IgD-negative memory B cell (primary cell): ENCODE data around the gene NCLN. TPM values are rescaled to one million over a fixed set of nuclear protein-coding genes. Genes with fewer than 3 reads are reported as not detected.
"Not testable (repeated sequence)": the region's sequence is repeated elsewhere in the genome, so short reads cannot be mapped to it uniquely, and the experiment has no call there.

ENCODE experiments used
- H3K27ac Mint-ChIP-seq, 3 donors: one replicate each; pipeline ENCODE4 v1.8.0; 2020 to 2022; ENCODE audit warnings: mild to moderate bottlenecking in 3 of 3, mixed read lengths in 3 of 3, moderate library complexity in 1 of 3
- H3K27me3 Mint-ChIP-seq: one replicate; pipeline ENCODE4 v1.8.0; 2021; ENCODE audit warnings: mixed read lengths
- H3K36me3 Mint-ChIP-seq: one replicate; pipeline ENCODE4 v1.8.0; 2020; ENCODE audit warnings: mild to moderate bottlenecking, mixed read lengths
- H3K4me1 Mint-ChIP-seq, 3 donors: one replicate each; pipeline ENCODE4 v1.8.0; 2020 to 2022; ENCODE audit warnings: mixed read lengths in 3 of 3, mild to moderate bottlenecking in 1 of 3
- H3K4me3 Mint-ChIP-seq, 4 donors: one replicate each; pipeline ENCODE4 v1.8.0; 2020 to 2022; ENCODE audit warnings: mild to moderate bottlenecking in 4 of 4, mixed read lengths in 4 of 4, moderate library complexity in 3 of 4
- H3K9me3 Mint-ChIP-seq, 3 donors: one replicate each; pipeline ENCODE4 v1.8.0; 2020 to 2021; ENCODE audit warnings: mixed read lengths in 3 of 3, mild to moderate bottlenecking in 1 of 3
- polyA plus RNA-seq: library from polyadenylated mRNA; unstranded; fragments of 300-500 nt; fragmentation: Illumina TruSeq; gene quantifications from one replicate; pipeline ENCODE4 v1.2.3, GENCODE V29; 2021

Gene NCLN
- polyA plus RNA-seq, 1 donor from 2014 or later: 29.9 TPM

- H3K4me1 Mint-ChIP-seq: peaks cover 0 to 4% (median 1%) of the 10 kb centered on the region in 3 donors
- H3K27ac Mint-ChIP-seq: no peak overlapping the region
- H3K9me3 Mint-ChIP-seq: no peaks in the 10 kb centered on the region
- H3K4me3 Mint-ChIP-seq: no peak overlapping the region
- H3K27me3 Mint-ChIP-seq: no peaks in the 10 kb centered on the region
- peaks cover 2% of the 10 kb centered on the region for H3K36me3 Mint-ChIP-seq
Measured at GRCh38 chr19:3208317-3209207, 22.8 kb downstream of the NCLN start.

DNA sequence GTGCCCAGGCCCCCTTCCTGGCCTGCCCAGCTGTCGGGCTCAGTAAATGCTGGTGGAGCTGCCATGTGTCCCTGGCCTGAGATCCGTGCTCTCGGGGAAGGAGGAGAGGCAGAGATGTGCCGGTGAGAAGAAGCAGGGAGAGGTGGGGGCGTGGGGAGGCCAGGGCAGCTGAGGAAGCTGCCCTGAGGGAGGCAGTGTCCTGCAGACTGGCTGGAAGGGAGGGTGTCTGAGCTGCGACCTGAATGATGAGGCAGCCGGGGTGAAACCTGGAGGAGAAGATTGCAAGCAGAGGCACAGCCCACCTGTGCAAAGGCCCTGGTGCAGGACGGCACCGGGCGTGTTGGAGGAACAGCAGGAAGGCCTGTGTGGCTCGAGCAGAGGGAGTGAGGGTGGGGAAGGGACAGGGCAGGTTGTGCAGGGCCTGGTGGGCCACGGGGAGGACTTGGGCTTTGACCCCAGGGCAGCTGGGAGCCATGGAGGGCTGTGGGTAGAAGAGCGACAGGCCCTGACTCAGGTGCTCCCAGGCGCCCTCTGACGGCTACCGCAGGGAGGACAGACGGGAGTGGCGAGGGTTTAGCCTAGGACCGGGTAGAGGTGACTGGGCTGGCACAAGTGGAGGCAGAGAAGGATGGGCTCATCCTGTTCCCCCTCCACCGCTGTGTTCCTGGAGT, 24.8 kb downstream of the NCLN start:
- H3K36me3 Mint-ChIP-seq: peaks cover 2% of the 10 kb centered on the region
- H3K4me1 Mint-ChIP-seq: peaks cover 1 to 4% (median 2%) of the 10 kb centered on the region in 3 donors
- H3K27me3 Mint-ChIP-seq: peaks cover 2% of the 10 kb centered on the region
- no peak overlapping the region for H3K4me3 Mint-ChIP-seq
- no peaks in the 10 kb centered on the region for H3K9me3 Mint-ChIP-seq
- peak overlapping the region in 1 of 3 donors; percentile 41 for H3K27ac Mint-ChIP-seq

- Mint-ChIP-seq H3K27ac (peak overlapping the region in 1 of 3 donors; percentile 41), H3K9me3 (no peaks in the 10 kb centered on the region), H3K4me1 (peaks cover 1 to 4% (median 2%) of the 10 kb centered on the region in 3 donors), H3K4me3 (no peak overlapping the region), H3K36me3 (peaks cover 2% of the 10 kb centered on the region), H3K27me3 (peaks cover 2% of the 10 kb centered on the region)
Measured at GRCh38 chr19:3211191-3211590, 25.5 kb downstream of the NCLN start.

DNA sequence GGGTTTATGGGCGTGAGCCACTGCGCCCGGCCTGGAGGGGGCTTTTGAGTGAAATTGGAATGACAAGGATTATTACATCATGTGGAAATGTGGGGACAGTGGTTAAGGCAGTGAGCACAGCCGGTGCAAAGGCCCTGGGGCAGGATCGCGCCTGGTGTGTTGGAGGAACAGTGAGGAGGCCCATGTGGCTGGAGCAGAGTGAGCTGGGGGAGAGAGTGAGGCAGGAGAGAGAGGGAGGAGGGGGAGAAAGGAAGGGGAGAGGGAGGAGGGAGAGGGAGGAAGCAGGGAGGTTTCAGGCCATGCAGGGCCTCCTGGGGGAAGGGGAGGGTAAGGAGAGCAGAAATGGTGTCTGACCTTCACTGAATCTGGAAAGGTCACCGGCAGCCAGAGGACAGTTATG, 27.4 kb downstream of the NCLN start:
- Mint-ChIP-seq H3K4me3 (peak overlapping the region in 2 of 4 donors; percentile 51 to 73), H3K27ac (no peak overlapping the region), H3K36me3 (peaks cover 2% of the 10 kb centered on the region), H3K4me1 (peaks cover 1 to 4% (median 2%) of the 10 kb centered on the region in 3 donors), H3K27me3 (peaks cover 2% of the 10 kb centered on the region), H3K9me3 (no peaks in the 10 kb centered on the region)

DNA sequence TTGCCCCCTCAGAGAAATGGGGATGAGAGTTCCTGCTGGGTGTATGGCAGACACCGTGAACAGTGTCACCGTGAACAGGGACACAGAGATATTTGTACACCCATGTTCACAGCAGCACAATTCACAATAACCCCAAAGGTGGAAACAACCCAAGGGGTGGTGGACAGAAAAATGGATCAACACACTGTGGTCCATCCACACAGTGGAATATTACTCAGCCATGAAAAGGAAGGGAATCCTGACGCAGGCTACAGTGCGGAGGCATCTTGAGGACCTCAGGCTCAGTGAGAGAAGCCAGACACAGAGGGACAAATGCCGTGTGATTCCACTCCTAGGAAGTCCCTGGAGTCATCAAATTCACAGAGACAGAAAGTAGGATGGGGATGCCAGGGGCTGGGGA, 31.1 kb downstream of the NCLN start:
- H3K9me3 Mint-ChIP-seq: no peaks in the 10 kb centered on the region
- H3K4me3 Mint-ChIP-seq: no peak overlapping the region
- H3K36me3 Mint-ChIP-seq: no peaks in the 10 kb centered on the region
- no peak overlapping the region for H3K27ac Mint-ChIP-seq
- H3K27me3 Mint-ChIP-seq: peaks cover 2% of the 10 kb centered on the region
- peaks cover 0 to 2% (median 1%) of the 10 kb centered on the region in 3 donors for H3K4me1 Mint-ChIP-seq

- H3K4me3 Mint-ChIP-seq: no peak overlapping the region
- no peak overlapping the region for H3K27ac Mint-ChIP-seq
- H3K27me3 Mint-ChIP-seq: peaks cover 3% of the 10 kb centered on the region
- H3K9me3 Mint-ChIP-seq: no peaks in the 10 kb centered on the region
- H3K36me3 Mint-ChIP-seq: no peaks in the 10 kb centered on the region
- H3K4me1 Mint-ChIP-seq: no peaks in the 10 kb centered on the region
Measured at GRCh38 chr19:3220576-3220975, 34.8 kb downstream of the NCLN start.

GRCh38 chr19:3221576-3221975, 35.8 kb downstream of the NCLN start:
- H3K27me3 Mint-ChIP-seq, H3K9me3 Mint-ChIP-seq, H3K4me3 Mint-ChIP-seq, H3K36me3 Mint-ChIP-seq, H3K4me1 Mint-ChIP-seq: not testable (repeated sequence)
- H3K27ac Mint-ChIP-seq: peak overlapping the region in 1 of 3 donors; percentile 50

DNA sequence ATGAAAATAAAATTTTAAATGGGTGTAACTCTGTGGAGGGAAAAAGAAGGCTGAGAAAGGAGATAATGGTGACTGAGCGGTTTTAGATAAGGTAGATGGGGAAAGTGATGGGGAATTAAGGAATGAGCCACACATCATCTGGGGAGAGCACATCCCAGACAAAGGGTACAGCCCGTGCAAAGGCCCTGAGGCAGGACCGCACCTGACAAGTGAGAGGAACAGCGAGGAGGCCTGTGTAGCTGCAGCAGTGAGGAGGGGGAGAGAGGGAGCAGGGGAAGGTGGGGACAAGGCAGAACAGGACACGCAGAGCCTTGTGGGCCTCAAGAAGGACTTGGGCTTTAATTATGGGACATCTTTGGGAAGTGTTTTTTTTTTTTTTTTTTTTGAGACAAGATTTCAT, 37.0 kb downstream of the NCLN start:
- Mint-ChIP-seq H3K36me3 (no peaks in the 10 kb centered on the region), H3K4me3 (no peak overlapping the region), H3K27me3 (peaks cover 17% of the 10 kb centered on the region), H3K27ac (no peak overlapping the region), H3K4me1 (peaks cover 0 to 1% (median 0%) of the 10 kb centered on the region in 3 donors), H3K9me3 (no peaks in the 10 kb centered on the region)

DNA sequence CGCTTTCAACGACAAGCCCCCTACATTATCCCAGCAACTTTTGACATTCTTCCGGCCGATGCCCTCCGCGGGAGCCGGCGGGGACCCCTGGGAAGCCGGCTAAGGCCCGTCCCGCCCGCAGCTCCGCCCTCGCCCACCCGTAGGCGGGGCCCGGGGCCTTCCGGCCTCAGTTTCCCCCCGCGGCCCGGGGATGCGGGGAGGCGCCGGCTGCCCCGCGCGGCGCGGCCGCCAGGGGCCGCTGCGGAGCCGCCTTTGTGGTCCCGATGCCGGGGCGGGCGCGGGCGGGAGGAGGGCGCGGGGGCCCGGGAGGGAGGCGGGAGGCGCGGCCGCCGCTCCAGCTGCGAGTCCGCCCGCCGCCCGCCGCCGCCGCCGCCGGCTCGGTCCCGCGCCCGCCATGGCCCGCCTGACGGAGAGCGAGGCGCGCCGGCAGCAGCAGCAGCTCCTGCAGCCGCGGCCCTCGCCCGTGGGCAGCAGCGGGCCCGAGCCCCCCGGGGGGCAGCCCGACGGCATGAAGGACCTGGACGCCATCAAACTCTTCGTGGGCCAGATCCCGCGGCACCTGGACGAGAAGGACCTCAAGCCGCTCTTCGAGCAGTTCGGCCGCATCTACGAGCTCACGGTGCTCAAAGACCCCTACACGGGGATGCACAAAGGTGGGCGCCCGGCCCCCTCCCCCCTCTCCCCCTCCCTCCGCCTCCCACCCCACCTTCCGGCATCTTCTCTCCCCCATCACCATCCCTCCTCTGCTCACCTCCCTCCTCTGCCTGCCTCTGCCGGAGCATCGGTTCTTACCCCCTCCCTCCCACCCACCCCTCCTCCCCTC, 38.8 kb downstream of the NCLN start, which contains the start of gene CELF5:
Gene CELF5 (plus strand): TSS at position 316 of the 823 bp plus-strand sequence. CDS start 79 bp downstream, at position 395.
- Mint-ChIP-seq H3K9me3 (no peaks in the 10 kb centered on the region), H3K36me3 (no peaks in the 10 kb centered on the region), H3K27me3 (peaks cover 27% of the 10 kb centered on the region), H3K4me3 (peak within 1 kb of the TSS in 2 of 4 donors; percentile 27 to 83), H3K4me1 (peaks cover 0 to 3% (median 2%) of the 10 kb centered on the region in 3 donors), H3K27ac (no peak within 1 kb of the TSS)

GRCh38 chr19:3225169-3225485, 39.4 kb downstream of the NCLN start:
- no peaks in the 10 kb centered on the region for H3K9me3 Mint-ChIP-seq
- H3K36me3 Mint-ChIP-seq: no peaks in the 10 kb centered on the region
- H3K4me3 Mint-ChIP-seq: no peak overlapping the region
- no peak overlapping the region for H3K27ac Mint-ChIP-seq
- peaks cover 28% of the 10 kb centered on the region for H3K27me3 Mint-ChIP-seq
- peaks cover 0 to 3% (median 2%) of the 10 kb centered on the region in 3 donors for H3K4me1 Mint-ChIP-seq

DNA sequence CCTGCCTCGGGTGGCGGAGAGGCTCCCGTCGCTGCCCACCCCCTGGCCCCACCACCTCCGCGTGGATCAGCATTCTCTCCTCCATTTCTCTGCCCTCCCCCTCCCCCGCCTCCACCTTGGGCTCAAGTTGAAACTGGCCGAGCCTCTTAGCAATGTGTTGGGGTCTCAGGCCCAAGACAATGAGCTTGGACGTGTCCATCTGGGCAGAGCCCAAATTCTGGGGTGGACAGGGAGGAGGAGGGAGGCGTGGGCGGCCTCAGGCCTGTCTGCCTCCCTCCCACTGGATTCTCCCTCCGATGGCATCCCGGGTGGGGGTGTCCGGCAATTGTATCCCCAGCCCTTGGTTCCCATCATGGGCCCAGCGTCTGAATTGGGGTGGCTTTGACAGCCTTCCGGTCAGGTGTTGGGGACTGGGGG, 40.0 kb downstream of the NCLN start:
- H3K4me3 Mint-ChIP-seq: no peak overlapping the region
- no peak overlapping the region for H3K27ac Mint-ChIP-seq
- H3K27me3 Mint-ChIP-seq: peaks cover 28% of the 10 kb centered on the region
- no peaks in the 10 kb centered on the region for H3K36me3 Mint-ChIP-seq
- peaks cover 0 to 3% (median 2%) of the 10 kb centered on the region in 3 donors for H3K4me1 Mint-ChIP-seq
- no peaks in the 10 kb centered on the region for H3K9me3 Mint-ChIP-seq

- Mint-ChIP-seq H3K27me3 (peaks cover 28% of the 10 kb centered on the region), H3K4me1 (peaks cover 0 to 3% (median 2%) of the 10 kb centered on the region in 3 donors), H3K4me3 (peak overlapping the region in 1 of 4 donors; percentile 39), H3K9me3 (no peaks in the 10 kb centered on the region), H3K36me3 (no peaks in the 10 kb centered on the region), H3K27ac (peak overlapping the region in 1 of 3 donors; percentile 85)
Measured at GRCh38 chr19:3227054-3227626, 41.4 kb downstream of the NCLN start.

- H3K36me3 Mint-ChIP-seq: no peaks in the 10 kb centered on the region
- H3K27ac Mint-ChIP-seq: no peak overlapping the region
- H3K4me3 Mint-ChIP-seq: no peak overlapping the region
- H3K4me1 Mint-ChIP-seq: peaks cover 0 to 3% (median 2%) of the 10 kb centered on the region in 3 donors
- no peaks in the 10 kb centered on the region for H3K9me3 Mint-ChIP-seq
- H3K27me3 Mint-ChIP-seq: peaks cover 25% of the 10 kb centered on the region
Measured at GRCh38 chr19:3229346-3229743, 43.6 kb downstream of the NCLN start.

- H3K4me3 Mint-ChIP-seq: no peak overlapping the region
- H3K4me1 Mint-ChIP-seq: peaks cover 0 to 3% (median 2%) of the 10 kb centered on the region in 3 donors
- H3K36me3 Mint-ChIP-seq: no peaks in the 10 kb centered on the region
- no peak overlapping the region for H3K27ac Mint-ChIP-seq
- H3K27me3 Mint-ChIP-seq: peaks cover 25% of the 10 kb centered on the region
- H3K9me3 Mint-ChIP-seq: no peaks in the 10 kb centered on the region
Measured at GRCh38 chr19:3229888-3230496, 44.3 kb downstream of the NCLN start.
